ENCODE data around the gene CREG1.
"Not testable (repeated sequence)": the region's sequence is repeated elsewhere in the genome, so short reads cannot be mapped to it uniquely, and the experiment has no call there.

The CREG1 gene

GRCh38 chr1:167563579-167564246, 10.2 kb upstream of the CREG1 start:
- DNase-seq (ENCODE audit: low spot score) = no peak

- no peak for DNase-seq (ENCODE audit: low spot score)
These were observed 9.1 kb upstream of the CREG1 start for GRCh38 chr1:167562702-167563101.

- DNase-seq (ENCODE audit: low spot score) = no peak
These were observed 8.2 kb upstream of the CREG1 start for GRCh38 chr1:167561753-167562152.

DNA sequence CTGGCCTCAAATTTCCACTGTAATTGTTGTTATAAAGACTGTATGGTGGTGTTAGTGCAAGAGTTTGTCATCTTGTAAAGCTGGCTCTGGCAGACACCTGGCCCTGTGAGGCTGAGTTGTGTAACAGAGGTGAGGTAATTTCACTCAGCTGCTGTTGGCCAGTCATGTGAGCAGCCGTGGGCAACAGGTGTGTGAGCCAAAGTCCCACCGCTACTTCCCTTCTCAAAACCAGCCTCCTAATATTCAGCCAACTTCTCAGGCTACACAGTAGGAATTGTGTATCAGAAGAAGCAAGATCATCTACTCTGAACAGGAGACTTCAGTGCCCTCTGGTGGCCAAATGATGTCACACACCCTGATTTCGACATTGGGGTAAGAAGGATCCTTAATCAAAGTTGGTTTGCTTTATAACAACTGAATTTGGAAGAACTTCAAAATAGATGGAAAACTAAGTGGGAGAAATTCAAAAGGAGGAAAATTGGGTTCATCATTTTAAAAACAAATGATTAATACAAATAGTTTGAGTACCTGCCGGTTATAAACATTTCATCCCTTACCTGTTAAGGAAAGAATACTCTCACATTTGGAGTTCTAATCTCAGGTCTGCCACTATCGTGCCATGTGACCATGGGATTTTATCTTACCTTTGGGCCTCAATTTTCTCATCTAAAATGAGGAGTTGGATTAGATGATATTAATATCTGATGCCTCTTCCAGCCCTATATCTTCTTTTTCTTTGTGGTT, 2.6 kb upstream of the CREG1 start:
- DNase-seq (ENCODE audit: low spot score) = peak; percentile 64

DNA sequence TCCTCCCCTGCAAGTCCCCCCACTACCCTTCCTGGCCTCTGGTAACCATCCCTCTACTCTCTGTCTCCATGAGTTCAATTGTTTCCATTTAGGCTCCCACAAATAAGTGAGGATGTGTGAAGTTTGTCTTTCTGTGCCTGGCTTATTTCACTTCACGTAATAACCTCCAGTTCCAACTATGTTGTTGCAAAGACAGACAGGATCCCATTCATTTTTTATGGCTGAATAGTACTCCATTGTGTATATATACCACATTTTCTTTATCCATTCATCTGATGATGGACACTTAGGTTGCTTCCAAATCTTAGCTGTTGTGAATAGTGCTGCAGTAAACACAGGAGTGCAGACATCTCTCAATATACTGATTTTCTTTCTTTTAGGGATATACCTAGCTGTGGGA, 1.5 kb upstream of the CREG1 start:
- DNase-seq (ENCODE audit: low spot score) = not testable (repeated sequence)

DNA sequence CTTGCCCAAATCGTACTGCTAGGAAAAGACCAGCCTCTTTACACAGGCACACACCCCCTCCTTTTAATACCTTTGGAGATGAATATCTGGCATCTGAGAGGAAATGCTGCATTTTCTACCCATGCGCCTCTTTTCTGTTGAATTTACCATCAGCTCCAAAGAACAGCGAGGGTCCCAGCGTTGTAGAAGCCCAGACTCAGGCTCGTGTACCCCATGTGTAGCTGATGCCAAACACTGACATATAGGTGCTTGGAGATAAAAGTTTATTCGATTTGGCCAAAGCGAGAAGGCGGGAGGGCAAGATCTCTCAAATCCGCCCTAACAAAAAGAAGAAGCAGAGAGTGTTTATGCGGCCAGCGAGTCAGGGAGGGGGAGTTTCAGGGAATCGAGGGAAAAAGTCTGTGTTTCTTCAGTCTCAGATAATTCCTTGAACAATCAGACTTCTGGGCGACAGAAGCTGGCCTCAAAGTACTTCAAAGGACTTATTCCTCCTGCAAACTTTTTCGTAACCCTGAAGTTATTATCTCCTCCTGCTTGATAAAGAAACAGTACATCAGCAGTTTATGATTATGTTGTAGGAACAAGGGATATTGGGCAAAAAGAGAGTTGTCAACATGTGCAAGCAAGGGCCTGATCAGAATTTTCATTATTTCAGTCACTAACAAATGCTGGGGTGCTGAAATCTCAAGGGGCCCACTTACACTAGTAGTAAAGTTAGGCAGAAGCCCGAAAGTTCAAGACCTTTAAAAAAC, 642 bp upstream of the CREG1 start:
- DNase-seq (ENCODE audit: low spot score) = no peak

DNA sequence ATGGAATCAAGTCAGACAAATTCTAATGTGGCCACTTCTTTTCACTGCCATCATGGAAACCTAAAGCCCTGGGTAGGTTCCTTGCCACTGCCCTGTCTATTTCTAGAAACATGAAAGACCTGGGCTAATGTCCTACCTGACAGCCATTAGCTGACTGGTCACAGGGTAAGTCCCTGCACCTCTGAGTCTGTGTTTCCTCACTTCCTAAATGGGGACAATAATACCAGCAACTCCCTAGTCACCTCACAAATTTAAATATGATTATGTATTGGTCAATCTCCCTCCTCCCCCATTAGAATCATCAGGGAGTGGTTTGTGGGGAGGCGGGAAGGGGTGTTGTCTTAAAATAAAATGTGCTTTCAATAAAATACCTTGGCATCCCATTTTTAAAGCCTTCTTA, 2.2 kb downstream of the CREG1 start:
- DNase-seq (ENCODE audit: low spot score) = no peak

GRCh38 chr1:167548059-167548932, 5.3 kb downstream of the CREG1 start:
- peak; percentile 45 for DNase-seq (ENCODE audit: low spot score)

DNA sequence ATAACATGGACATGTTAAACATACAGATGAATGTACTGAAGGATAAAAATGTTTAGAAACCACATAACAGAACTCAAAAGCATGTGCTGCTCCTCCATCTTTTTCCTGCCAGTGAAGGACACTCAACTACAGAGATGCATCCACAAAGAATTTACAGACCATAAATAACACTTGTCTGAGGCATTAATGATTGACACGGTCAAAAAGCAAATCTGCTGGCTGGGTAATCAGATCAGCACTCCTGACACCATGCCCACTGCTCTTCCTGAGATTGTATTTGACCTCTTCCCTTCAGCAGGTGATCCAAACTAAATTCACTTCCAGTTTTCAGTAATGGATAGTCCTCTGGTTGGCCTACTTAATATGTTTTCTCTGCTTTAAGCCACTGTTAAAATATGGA, 6.6 kb downstream of the CREG1 start:
- DNase-seq (ENCODE audit: low spot score) = no peak

DNA sequence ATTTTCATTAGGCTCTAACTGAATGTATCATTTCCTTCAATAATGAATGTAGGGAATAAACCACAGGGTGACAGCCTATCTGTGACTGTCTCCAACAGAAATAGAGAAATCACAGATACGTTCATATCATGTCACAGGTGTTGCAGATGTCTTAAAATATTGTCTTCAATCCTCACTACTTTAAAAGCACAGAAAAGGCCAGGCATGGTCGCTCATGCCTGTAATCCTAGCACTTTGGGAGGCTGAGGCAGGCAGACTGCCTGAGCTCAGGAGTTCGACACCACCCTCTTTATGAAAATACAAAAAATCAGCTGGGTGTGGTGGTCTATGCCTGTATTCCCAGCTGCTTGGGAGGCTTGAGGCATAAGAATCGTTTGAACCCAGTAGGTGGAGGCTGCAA, 8.2 kb downstream of the CREG1 start:
- no peak for DNase-seq (ENCODE audit: low spot score)

DNA sequence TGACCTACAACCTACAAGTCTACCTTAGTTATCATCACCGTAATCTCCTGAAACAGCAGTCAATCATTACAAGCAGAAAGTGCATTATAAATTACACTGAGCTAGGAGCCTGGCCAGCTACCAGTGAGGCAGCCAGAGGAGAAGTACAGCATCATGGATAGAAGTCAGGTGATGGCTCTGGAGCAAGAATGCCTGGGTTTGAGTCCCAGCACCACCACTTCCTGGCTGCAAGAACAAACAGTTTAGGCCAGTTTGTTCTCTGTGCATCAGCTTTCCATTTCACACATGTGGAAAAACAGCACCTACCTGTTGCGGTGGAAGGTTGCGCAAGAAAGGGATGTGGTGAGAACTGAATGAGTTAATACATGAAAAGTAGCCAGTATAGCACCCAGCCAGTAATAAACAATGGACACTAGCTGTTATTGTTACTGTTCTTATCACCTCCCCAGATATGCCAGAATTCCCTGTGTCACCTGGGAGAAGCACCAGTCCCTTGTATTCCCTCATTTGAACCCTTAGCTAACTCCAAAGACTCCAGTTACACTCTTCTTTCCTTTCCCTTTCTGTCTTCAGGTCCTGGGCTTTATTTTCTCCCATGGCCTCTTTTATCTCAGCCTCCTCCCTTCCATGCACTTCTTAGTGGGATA, 9.0 kb downstream of the CREG1 start:
- no peak for DNase-seq (ENCODE audit: low spot score)

- no peak for DNase-seq (ENCODE audit: low spot score)
These were observed 10.2 kb downstream of the CREG1 start for GRCh38 chr1:167543199-167543990.

DNA sequence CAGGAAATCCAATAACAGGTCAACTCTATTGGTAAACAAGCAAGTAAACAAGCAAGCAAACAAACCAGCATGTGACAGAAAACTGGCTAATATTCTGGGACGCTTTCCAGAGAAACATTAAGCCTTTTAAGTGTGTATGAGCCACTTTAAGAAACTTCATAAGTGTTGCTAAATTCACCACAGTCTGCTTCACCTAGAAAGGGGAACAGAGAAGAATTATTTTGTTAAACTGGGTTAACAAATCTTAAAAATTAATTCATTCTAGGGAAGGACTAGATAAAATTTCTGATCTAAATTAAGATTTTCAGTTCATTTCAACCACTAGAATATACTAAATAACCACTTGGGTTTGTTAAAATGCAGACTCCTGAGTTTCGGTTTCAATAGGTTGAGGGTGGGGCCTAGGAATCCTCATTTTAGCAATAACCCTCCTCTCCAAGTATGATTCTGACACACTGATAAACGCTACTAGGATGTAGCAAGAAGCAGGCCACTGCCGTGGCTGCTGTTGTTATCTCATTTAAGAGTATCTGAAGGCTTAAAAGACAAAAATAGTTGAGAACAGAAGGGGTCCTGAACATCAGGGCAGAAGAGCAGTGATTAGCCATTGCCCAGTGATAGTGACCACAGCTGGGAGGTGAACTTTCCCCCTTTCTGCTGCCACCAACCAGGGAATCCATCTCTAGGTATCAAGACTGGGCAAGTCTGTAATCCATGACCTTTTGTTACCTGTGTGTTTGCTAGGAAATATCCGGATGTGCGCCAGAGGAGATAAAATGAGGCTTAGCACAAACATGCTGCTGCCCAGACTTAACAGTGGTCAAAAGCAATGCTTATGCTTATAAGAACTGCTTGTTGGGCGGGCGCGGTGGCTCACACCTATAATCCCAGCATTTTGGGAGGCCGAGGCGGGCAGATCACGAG, 11.2 kb downstream of the CREG1 start:
- DNase-seq (ENCODE audit: low spot score) = no peak

DNA sequence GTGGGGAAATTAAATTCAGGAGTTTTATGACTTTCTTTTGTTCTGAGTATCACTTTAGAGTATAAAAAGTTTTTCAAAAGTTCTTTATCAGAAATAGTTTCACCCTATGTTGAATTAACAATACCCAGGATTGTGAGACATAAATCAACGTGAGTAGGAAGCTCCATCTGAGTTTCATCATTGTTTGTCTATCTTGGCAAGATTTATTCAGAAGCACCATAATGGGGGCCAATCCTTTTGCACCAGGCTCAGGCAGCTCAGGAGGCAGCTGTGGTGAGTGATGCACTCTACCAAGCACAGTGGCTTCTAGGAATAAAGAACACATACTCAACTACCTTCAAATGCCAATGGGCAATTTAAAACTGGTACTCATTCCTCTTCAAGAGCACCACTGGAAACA, 12.0 kb downstream of the CREG1 start:
- DNase-seq (ENCODE audit: low spot score) = no peak

DNA sequence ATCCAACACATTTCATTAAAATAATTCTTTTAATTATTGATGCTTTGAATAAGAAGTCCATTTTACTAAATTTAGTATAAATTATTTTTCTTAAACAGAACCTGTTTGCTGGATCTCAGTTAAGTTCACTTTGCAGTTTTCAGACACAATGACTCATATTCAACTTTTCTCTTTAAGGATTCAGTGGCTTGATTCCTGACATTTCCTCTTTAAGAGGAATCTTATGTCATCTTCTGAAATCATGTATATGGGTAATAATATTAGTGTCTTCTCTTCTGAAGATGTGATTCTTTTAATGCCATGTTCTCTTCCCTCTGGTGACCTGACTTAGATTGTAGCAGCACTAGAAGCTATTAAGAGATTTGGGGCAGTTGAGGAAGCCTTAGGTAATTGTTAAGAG, 12.6 kb downstream of the CREG1 start:
- no peak for DNase-seq (ENCODE audit: low spot score)

GRCh38 chr1:167538657-167539056, 14.9 kb downstream of the CREG1 start:
- peak; percentile 49 for DNase-seq (ENCODE audit: low spot score)

GRCh38 chr1:167533851-167534300, 19.7 kb downstream of the CREG1 start:
- peak; percentile 81 for DNase-seq (ENCODE audit: low spot score)

- no peak for DNase-seq (ENCODE audit: low spot score)
These were observed 20.4 kb downstream of the CREG1 start for GRCh38 chr1:167532964-167533824.

- no peak for DNase-seq (ENCODE audit: low spot score)
These were observed 21.2 kb downstream of the CREG1 start for GRCh38 chr1:167532375-167532774.
